WERI-Rb-1 (cell line): ENCODE data around the gene TBX2.

Source experiments
- DNase-seq: peaks from one replicate; pipeline ENCODE4 v3.0.0-alpha.2; 2020
- H3K27ac ChIP-seq: fragments of 250-450 bp; sonication (Bioruptor Pico); 2 replicates; pipeline ENCODE4 v1.5.1; 2020; ENCODE audit warnings: mild to moderate bottlenecking, moderate library complexity
- H3K27me3 ChIP-seq: fragments of 250-450 bp; sonication (Bioruptor Pico); 2 replicates; pipeline ENCODE4 v1.5.1; 2021; ENCODE audit warnings: mild to moderate bottlenecking, low read depth, moderate library complexity; ENCODE audit not compliant: insufficient read depth, severe bottlenecking
- H3K36me3 ChIP-seq: fragments of 250-450 bp; sonication (Bioruptor Pico); 2 replicates; pipeline ENCODE4 v1.5.1; 2020; ENCODE audit warnings: mild to moderate bottlenecking, moderate library complexity
- H3K4me3 ChIP-seq: 2 replicates; pipeline ENCODE4 v1.5.1; 2011; ENCODE audit warnings: low read depth, mild to moderate bottlenecking, control low read depth, low read length
- H3K9me3 ChIP-seq: fragments of 250-450 bp; sonication (Bioruptor Pico); 2 replicates; pipeline ENCODE4 v1.5.1; 2021; ENCODE audit warnings: mild to moderate bottlenecking, moderate library complexity; ENCODE audit not compliant: severe bottlenecking
- CTCF ChIP-seq: IDR thresholded peaks from 2 replicates; pipeline ENCODE4 v1.5.1; 2011; ENCODE audit warnings: low read depth, mild to moderate bottlenecking, control low read depth, inconsistent platforms, low read length

TBX2 gene

GRCh38 chr17:61453566-61454380 is 54.1 kb downstream of the TBX2 start:
- Histone ChIP-seq H3K9me3 (peaks cover 15% of the 10 kb centered on the region), H3K4me3 (no peak overlapping the region), H3K27ac (no peak overlapping the region), H3K27me3 (no peaks in the 10 kb centered on the region), H3K36me3 (no peaks in the 10 kb centered on the region)
- no peak for TF ChIP-seq CTCF
- no peak for DNase-seq

- TF ChIP-seq CTCF: no peak
- H3K27ac ChIP-seq: no peak overlapping the region
- H3K36me3 ChIP-seq: no peaks in the 10 kb centered on the region
- DNase-seq: no peak
- H3K27me3 ChIP-seq: no peaks in the 10 kb centered on the region
- H3K4me3 ChIP-seq: no peak overlapping the region
- H3K9me3 ChIP-seq: peaks cover 15% of the 10 kb centered on the region
These were observed 55.0 kb downstream of the TBX2 start for GRCh38 chr17:61454381-61455323.

GRCh38 chr17:61455324-61456060 is 55.8 kb downstream of the TBX2 start:
- H3K9me3 ChIP-seq: peaks cover 15% of the 10 kb centered on the region
- TF ChIP-seq CTCF: no peak
- H3K4me3 ChIP-seq: no peak overlapping the region
- no peaks in the 10 kb centered on the region for H3K36me3 ChIP-seq
- H3K27me3 ChIP-seq: no peaks in the 10 kb centered on the region
- DNase-seq: no peak
- no peak overlapping the region for H3K27ac ChIP-seq

- DNase-seq: no peak
- Histone ChIP-seq H3K9me3 (peaks cover 15% of the 10 kb centered on the region), H3K4me3 (no peak overlapping the region), H3K36me3 (no peaks in the 10 kb centered on the region), H3K27ac (no peak overlapping the region), H3K27me3 (no peaks in the 10 kb centered on the region)
- TF ChIP-seq CTCF: no peak
These were observed 56.5 kb downstream of the TBX2 start for GRCh38 chr17:61456061-61456681.

GRCh38 chr17:61456688-61457225 is 57.1 kb downstream of the TBX2 start:
- Histone ChIP-seq H3K4me3 (no peak overlapping the region), H3K9me3 (peaks cover 15% of the 10 kb centered on the region), H3K27me3 (no peaks in the 10 kb centered on the region), H3K36me3 (no peaks in the 10 kb centered on the region), H3K27ac (no peak overlapping the region)
- DNase-seq: no peak
- no peak for TF ChIP-seq CTCF
